Panc1 (cell line): Measurements from ENCODE around the gene EPHB1. TPM values are rescaled to one million over a fixed set of nuclear protein-coding genes. Genes with fewer than 3 reads are reported as not detected.

Experiments used
- ATAC-seq: fragments of 200-7000 bp; cut with Tn5 transposase; 2 replicates; pipeline ENCODE4 v1.9.1; 2020; ENCODE audit warnings: mild to moderate bottlenecking, moderate library complexity
- BruUV-seq: library from RNA; stranded (reverse); fragments of 400-500 nt; replicated peaks from 2 replicates; lab custom pipeline; 2021; lab: Mats Ljungman, UMichigan
- CTCF ChIA-PET: fragments of 300-600 bp; sonication (Branson Sonifier 250); formaldehyde crosslinking; loops from one replicate; lab custom pipeline; 2022; ENCODE audit warnings: antibody characterized with exemption; lab: Charles Lee
- POLR2A ChIA-PET: fragments of 300-600 bp; sonication (Branson Sonifier 250); formaldehyde crosslinking; loops from one replicate; lab custom pipeline; 2022; ENCODE audit warnings: antibody characterized with exemption; lab: Charles Lee
- DNase-seq: peaks from one replicate; pipeline ENCODE4 v3.0.0-alpha.2; 2010; ENCODE audit warnings: low read depth, low spot score
- H3K27ac ChIP-seq: 2 replicates; pipeline ENCODE4 v1.5.1; 2011; ENCODE audit warnings: mild to moderate bottlenecking, low read length, inconsistent platforms
- H3K27me3 ChIP-seq: fragments of 200-500 bp; sonication (Bioruptor generic); 2 replicates; pipeline ENCODE4 v1.6.0; 2014; ENCODE audit warnings: low read length, inconsistent platforms; ENCODE audit not compliant: control insufficient read depth, insufficient read depth
- H3K36me3 ChIP-seq: fragments of 200-500 bp; sonication (Bioruptor generic); 2 replicates; pipeline ENCODE4 v1.5.1; 2014; ENCODE audit warnings: inconsistent platforms, mild to moderate bottlenecking, low read length, moderate library complexity; ENCODE audit not compliant: control insufficient read depth, insufficient read depth
- H3K4me1 ChIP-seq: 2 replicates; pipeline ENCODE4 v1.5.1; 2011; ENCODE audit warnings: inconsistent platforms, mild to moderate bottlenecking, low read length, moderate library complexity; ENCODE audit not compliant: control insufficient read depth, insufficient read depth
- H3K4me3 ChIP-seq, 2 experiments: 2 replicates each; pipeline ENCODE4 v1.5.1; 2011 to 2012; ENCODE audit warnings: low read depth in 2 of 2, low read length in 2 of 2, mild to moderate bottlenecking in 2 of 2, inconsistent platforms in 1 of 2, moderate library complexity in 1 of 2
- H3K9me3 ChIP-seq: fragments of 200-500 bp; sonication (Bioruptor generic); 2 replicates; pipeline ENCODE4 v1.5.1; 2014; ENCODE audit warnings: low read depth, mild to moderate bottlenecking, inconsistent platforms, low read length, moderate library complexity; ENCODE audit not compliant: control insufficient read depth, insufficient read depth
- CTCF ChIP-seq: fragments of 450-650 bp; IDR thresholded peaks from 2 replicates; pipeline ENCODE4 v1.5.1; 2017; ENCODE audit warnings: mild to moderate bottlenecking
- POLR2AphosphoS5 ChIP-seq: IDR thresholded peaks from 2 replicates; pipeline ENCODE4 v1.6.1; 2012; ENCODE audit warnings: mild to moderate bottlenecking, low read depth, low read length, moderate library complexity
- SIN3A ChIP-seq: IDR thresholded peaks from 2 replicates; pipeline ENCODE4 v1.6.1; 2012; ENCODE audit warnings: low read depth, mild to moderate bottlenecking, low read length, moderate library complexity, borderline replicate concordance; ENCODE audit not compliant: insufficient read depth
- TCF7L2 ChIP-seq: IDR thresholded peaks from 2 replicates; pipeline ENCODE4 v1.6.1; 2011; ENCODE audit warnings: mild to moderate bottlenecking, low read depth, low read length, inconsistent platforms
- in situ Hi-C: cut with HindIII; loops from 2 replicates; pipeline ENCODE4 v1.10.0; 2016; ENCODE audit warnings: low sequenced_read_pairs, low pct_unique_long_range_greater_than_20kb
- intact Hi-C: fragments of 100-400 bp; cut with micrococcal nuclease; formaldehyde crosslinking; loops from one replicate; pipeline ENCODE4 v1.10.0; 2022; ENCODE audit not compliant: unreplicated experiment
- total RNA-seq: library from RNA; stranded (reverse); gene quantifications from one replicate; pipeline ENCODE4 v1.2.1, GENCODE V29; 2021; ENCODE audit not compliant: unreplicated experiment
- TF ChIP-seq, protein P1 (sequence below), 2 experiments: IDR thresholded peaks; 2 replicates each; pipeline ENCODE4 v1.6.1; 2011 to 2012; ENCODE audit warnings: low read depth in 2 of 2, control low read depth in 1 of 2, low read length in 1 of 2, mild to moderate bottlenecking in 1 of 2, moderate library complexity in 1 of 2; ENCODE audit not compliant: insufficient read depth in 1 of 2

EPHB1 gene
- total RNA-seq, 1 experiment from 2014 or later, result 0.46 TPM

- ATAC-seq, result no peak
- BruUV-seq, result no TSS peak
- Histone ChIP-seq H3K4me3 (no peak overlapping the region), H3K36me3 (no peaks in the 10 kb centered on the region), H3K4me1 (no peaks in the 10 kb centered on the region), H3K27me3 (peaks cover 5% of the 10 kb centered on the region), H3K9me3 (no peaks in the 10 kb centered on the region), H3K27ac (no peak overlapping the region)
- in situ Hi-C loops, result no loop called here
- intact Hi-C loops, result no loop called here
- no peak for DNase-seq
- CTCF ChIA-PET, result no interaction called here
- TF ChIP-seq TCF7L2, result no peak
- TF ChIP-seq, protein P1, sequence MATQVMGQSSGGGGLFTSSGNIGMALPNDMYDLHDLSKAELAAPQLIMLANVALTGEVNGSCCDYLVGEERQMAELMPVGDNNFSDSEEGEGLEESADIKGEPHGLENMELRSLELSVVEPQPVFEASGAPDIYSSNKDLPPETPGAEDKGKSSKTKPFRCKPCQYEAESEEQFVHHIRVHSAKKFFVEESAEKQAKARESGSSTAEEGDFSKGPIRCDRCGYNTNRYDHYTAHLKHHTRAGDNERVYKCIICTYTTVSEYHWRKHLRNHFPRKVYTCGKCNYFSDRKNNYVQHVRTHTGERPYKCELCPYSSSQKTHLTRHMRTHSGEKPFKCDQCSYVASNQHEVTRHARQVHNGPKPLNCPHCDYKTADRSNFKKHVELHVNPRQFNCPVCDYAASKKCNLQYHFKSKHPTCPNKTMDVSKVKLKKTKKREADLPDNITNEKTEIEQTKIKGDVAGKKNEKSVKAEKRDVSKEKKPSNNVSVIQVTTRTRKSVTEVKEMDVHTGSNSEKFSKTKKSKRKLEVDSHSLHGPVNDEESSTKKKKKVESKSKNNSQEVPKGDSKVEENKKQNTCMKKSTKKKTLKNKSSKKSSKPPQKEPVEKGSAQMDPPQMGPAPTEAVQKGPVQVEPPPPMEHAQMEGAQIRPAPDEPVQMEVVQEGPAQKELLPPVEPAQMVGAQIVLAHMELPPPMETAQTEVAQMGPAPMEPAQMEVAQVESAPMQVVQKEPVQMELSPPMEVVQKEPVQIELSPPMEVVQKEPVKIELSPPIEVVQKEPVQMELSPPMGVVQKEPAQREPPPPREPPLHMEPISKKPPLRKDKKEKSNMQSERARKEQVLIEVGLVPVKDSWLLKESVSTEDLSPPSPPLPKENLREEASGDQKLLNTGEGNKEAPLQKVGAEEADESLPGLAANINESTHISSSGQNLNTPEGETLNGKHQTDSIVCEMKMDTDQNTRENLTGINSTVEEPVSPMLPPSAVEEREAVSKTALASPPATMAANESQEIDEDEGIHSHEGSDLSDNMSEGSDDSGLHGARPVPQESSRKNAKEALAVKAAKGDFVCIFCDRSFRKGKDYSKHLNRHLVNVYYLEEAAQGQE (IDR thresholded peaks at IDR 0.05; ENCODE audit: insufficient read depth in 1 of 2, low read depth in 2 of 2, low read length in 1 of 2), result no peak
- TF ChIP-seq POLR2AphosphoS5, result no peak
- TF ChIP-seq CTCF, result no peak
- TF ChIP-seq SIN3A, result no peak
- POLR2A ChIA-PET, result no interaction called here
Observed at GRCh38 chr3:134899786-134900185, 104.7 kb downstream of the EPHB1 start.

DNA sequence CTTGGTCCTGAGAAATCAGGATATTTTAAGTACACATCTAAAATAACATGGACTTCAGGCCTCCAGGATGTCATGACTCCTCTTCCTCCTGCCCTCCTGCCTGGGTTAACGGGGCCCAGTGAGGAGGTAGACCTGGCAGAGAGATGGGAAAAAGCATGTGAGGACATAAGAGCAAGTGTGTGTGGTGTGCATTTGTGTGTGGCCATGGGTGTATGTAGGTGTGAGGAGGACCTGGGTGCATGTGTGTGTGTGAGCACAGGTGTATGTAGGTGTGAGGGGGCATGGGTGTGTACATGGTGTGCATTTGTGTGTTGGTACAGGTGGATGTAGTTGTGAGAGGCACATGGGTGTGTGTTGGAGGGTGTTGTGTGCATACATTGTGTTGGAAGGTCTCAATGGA is 105.4 kb downstream of the EPHB1 start:
- TF ChIP-seq SIN3A (no peak), TCF7L2 (no peak), CTCF (no peak), POLR2AphosphoS5 (no peak)
- TF ChIP-seq, protein P1 (IDR thresholded peaks at IDR 0.05; ENCODE audit: insufficient read depth in 1 of 2, low read depth in 2 of 2, low read length in 1 of 2), result no peak
- intact Hi-C loops, result no loop called here
- DNase-seq, result no peak
- H3K36me3 ChIP-seq, result no peaks in the 10 kb centered on the region
- ATAC-seq, result no peak
- ChIA-PET POLR2A (no interaction called here), CTCF (no interaction called here)
- no peaks in the 10 kb centered on the region for H3K9me3 ChIP-seq
- H3K27ac ChIP-seq, result no peak overlapping the region
- H3K4me1 ChIP-seq, result no peaks in the 10 kb centered on the region
- BruUV-seq, result no TSS peak
- no peak overlapping the region for H3K4me3 ChIP-seq
- in situ Hi-C loops, result no loop called here
- H3K27me3 ChIP-seq, result peaks cover 5% of the 10 kb centered on the region
